Raji (cell line): ENCODE results near the gene GPR107.

ENCODE experiments used
- POLR2A ChIP-seq: IDR thresholded peaks from 2 replicates; pipeline ENCODE4 v1.6.1; 2011; ENCODE audit warnings: low read depth, low read length, control low read depth; ENCODE audit not compliant: insufficient read depth

Gene GPR107

GRCh38 chr9:130112538-130113151, 58.9 kb downstream of the GPR107 start:
- TF ChIP-seq POLR2A, result no peak

GRCh38 chr9:130114741-130115140, 61.0 kb downstream of the GPR107 start:
- TF ChIP-seq POLR2A, result no peak

GRCh38 chr9:130116346-130116745, 62.6 kb downstream of the GPR107 start:
- TF ChIP-seq POLR2A, result no peak

- no peak for TF ChIP-seq POLR2A
Observed at GRCh38 chr9:130117376-130117775, 63.7 kb downstream of the GPR107 start.

- no peak for TF ChIP-seq POLR2A
Observed at GRCh38 chr9:130117816-130118632, 64.3 kb downstream of the GPR107 start.

GRCh38 chr9:130118841-130119518, 65.3 kb downstream of the GPR107 start:
- TF ChIP-seq POLR2A, result no peak

GRCh38 chr9:130119519-130120298, 66.0 kb downstream of the GPR107 start:
- no peak for TF ChIP-seq POLR2A

GRCh38 chr9:130120299-130120587, 66.5 kb downstream of the GPR107 start:
- TF ChIP-seq POLR2A, result no peak

GRCh38 chr9:130120832-130121231, 67.1 kb downstream of the GPR107 start:
- TF ChIP-seq POLR2A, result no peak

- no peak for TF ChIP-seq POLR2A
Observed at GRCh38 chr9:130122456-130122855, 68.8 kb downstream of the GPR107 start.

- TF ChIP-seq POLR2A, result no peak
Observed at GRCh38 chr9:130124085-130124860, 70.6 kb downstream of the GPR107 start.

- TF ChIP-seq POLR2A, result no peak
Observed at GRCh38 chr9:130126721-130127433, 73.2 kb downstream of the GPR107 start.

- TF ChIP-seq POLR2A, result no peak
Observed at GRCh38 chr9:130128251-130128650, 74.5 kb downstream of the GPR107 start.
